Neural cell (in vitro differentiated cells): ENCODE measurements around the gene STUB1. TPM values are rescaled to one million over a fixed set of nuclear protein-coding genes. Genes with fewer than 3 reads are reported as not detected.
A peak's percentile ranks its signal among the peaks of the same experiment; 100 is the strongest.

Experiments used
- H2AFZ ChIP-seq: fragments of 200-600, 300-800 bp; sonication (generic), shearing (Covaris generic); 2 replicates; pipeline ENCODE4 v1.6.0; 2014; ENCODE audit warnings: low read depth, mild to moderate bottlenecking, antibody characterized with exemption, low read length, moderate library complexity
- H3F3A ChIP-seq: fragments of 200-600 bp; shearing (Covaris generic); 2 replicates; pipeline ENCODE4 v1.6.1; 2016; ENCODE audit warnings: mild to moderate bottlenecking, moderate library complexity, mixed read lengths, antibody characterized with exemption, low read length; ENCODE audit not compliant: insufficient read depth, poor library complexity, severe bottlenecking
- H3K27ac ChIP-seq: fragments of 200-600, 300-800 bp; sonication (generic), shearing (Covaris generic); 2 replicates; pipeline ENCODE4 v1.5.1; 2014; ENCODE audit warnings: mild to moderate bottlenecking, low read length, moderate library complexity
- H3K27me3 ChIP-seq: fragments of 300-800, 200-600 bp; sonication (generic), shearing (Covaris generic); 2 replicates; pipeline ENCODE4 v1.6.0; 2014; ENCODE audit warnings: mild to moderate bottlenecking, low read depth, low read length, moderate library complexity; ENCODE audit not compliant: insufficient read depth
- H3K36me3 ChIP-seq: fragments of 300-800, 200-600 bp; sonication (generic), shearing (Covaris generic); 2 replicates; pipeline ENCODE4 v1.5.1; 2014; ENCODE audit warnings: mild to moderate bottlenecking, antibody characterized with exemption, low read length, moderate library complexity; ENCODE audit not compliant: insufficient read depth
- H3K4me2 ChIP-seq: fragments of 300-800, 200-600 bp; sonication (generic), shearing (Covaris generic); 2 replicates; pipeline ENCODE4 v1.6.0; 2014; ENCODE audit warnings: mild to moderate bottlenecking, low read length
- H3K4me3 ChIP-seq: fragments of 300-800, 200-600 bp; sonication (generic), shearing (Covaris generic); 2 replicates; pipeline ENCODE4 v1.5.1; 2014; ENCODE audit warnings: mild to moderate bottlenecking, low read length, moderate library complexity
- H3K79me2 ChIP-seq: fragments of 200-600 bp; shearing (Covaris generic); replicated peaks from 2 replicates; pipeline ENCODE4 v1.6.0; 2014; ENCODE audit warnings: mild to moderate bottlenecking, low read length, moderate library complexity; ENCODE audit not compliant: insufficient read depth
- H3K9ac ChIP-seq: fragments of 300-800, 200-600 bp; sonication (generic), shearing (Covaris generic); 2 replicates; pipeline ENCODE4 v1.6.1; 2016; ENCODE audit warnings: mild to moderate bottlenecking, low read length, mixed read lengths
- H3K9me2 ChIP-seq: fragments of 200-600 bp; shearing (Covaris generic); 2 replicates; pipeline ENCODE4 v1.6.1; 2016; ENCODE audit warnings: mild to moderate bottlenecking, low read length, mixed read lengths; ENCODE audit not compliant: insufficient read depth
- H3K9me3 ChIP-seq: fragments of 200-600, 300-800 bp; sonication (generic), shearing (Covaris generic); 2 replicates; pipeline ENCODE4 v1.6.1; 2016; ENCODE audit warnings: mild to moderate bottlenecking, mixed run types, low read length, moderate library complexity, mixed read lengths
- H4K20me1 ChIP-seq: fragments of 200-600 bp; shearing (Covaris generic); 2 replicates; pipeline ENCODE4 v1.6.1; 2016; ENCODE audit warnings: mild to moderate bottlenecking, mixed run types; ENCODE audit not compliant: insufficient read depth
- EP300 ChIP-seq: fragments of 450-650 bp; conservative IDR thresholded peaks from 2 replicates; pipeline ENCODE4 v1.6.1; 2014; ENCODE audit warnings: antibody characterized with exemption, mild to moderate bottlenecking, moderate library complexity; ENCODE audit not compliant: poor library complexity, severe bottlenecking
- EZH2 ChIP-seq: fragments of 200-600, 300-800 bp; shearing (Covaris generic), sonication (generic); IDR thresholded peaks from 2 replicates; pipeline ENCODE4 v1.6.1; 2014; ENCODE audit warnings: antibody characterized with exemption, low read length, borderline replicate concordance, mild to moderate bottlenecking; ENCODE audit not compliant: insufficient read depth, poor library complexity, severe bottlenecking
- MXI1 ChIP-seq: fragments of 450-650 bp; conservative IDR thresholded peaks from 2 replicates; pipeline ENCODE4 v1.6.1; 2014; ENCODE audit warnings: antibody characterized with exemption, mild to moderate bottlenecking; ENCODE audit not compliant: poor library complexity, severe bottlenecking
- POLR2AphosphoS5 ChIP-seq: IDR thresholded peaks from 2 replicates; pipeline ENCODE4 v1.6.1; 2012
- RAD21 ChIP-seq: fragments of 450-650 bp; conservative IDR thresholded peaks from 2 replicates; pipeline ENCODE4 v1.6.1; 2014; ENCODE audit warnings: antibody characterized with exemption, mild to moderate bottlenecking, moderate library complexity
- SMC3 ChIP-seq: fragments of 450-650 bp; conservative IDR thresholded peaks from 2 replicates; pipeline ENCODE4 v1.6.1; 2014; ENCODE audit warnings: antibody characterized with exemption, mild to moderate bottlenecking, moderate library complexity; ENCODE audit not compliant: poor library complexity
- TAF1 ChIP-seq: IDR thresholded peaks from 2 replicates; pipeline ENCODE4 v1.6.1; 2012; ENCODE audit warnings: low read depth
- polyA plus RNA-seq: library from polyadenylated mRNA; depleted of rRNA; stranded (reverse); fragments of >200 nt; gene quantifications from 2 replicates; pipeline ENCODE4 v1.2.3, GENCODE V29; 2014
- TF ChIP-seq, protein P1 (sequence below): fragments of 450-650 bp; IDR thresholded peaks from 2 replicates; pipeline ENCODE4 v1.5.1; 2014; ENCODE audit warnings: antibody characterized with exemption, mild to moderate bottlenecking, moderate library complexity; ENCODE audit not compliant: poor library complexity, severe bottlenecking
- TF ChIP-seq, protein P2 (sequence below): IDR thresholded peaks from 2 replicates; pipeline ENCODE4 v1.6.1; 2012; ENCODE audit warnings: borderline replicate concordance

Gene STUB1
- polyA plus RNA-seq, 1 donor from 2014 or later = 120 TPM

DNA sequence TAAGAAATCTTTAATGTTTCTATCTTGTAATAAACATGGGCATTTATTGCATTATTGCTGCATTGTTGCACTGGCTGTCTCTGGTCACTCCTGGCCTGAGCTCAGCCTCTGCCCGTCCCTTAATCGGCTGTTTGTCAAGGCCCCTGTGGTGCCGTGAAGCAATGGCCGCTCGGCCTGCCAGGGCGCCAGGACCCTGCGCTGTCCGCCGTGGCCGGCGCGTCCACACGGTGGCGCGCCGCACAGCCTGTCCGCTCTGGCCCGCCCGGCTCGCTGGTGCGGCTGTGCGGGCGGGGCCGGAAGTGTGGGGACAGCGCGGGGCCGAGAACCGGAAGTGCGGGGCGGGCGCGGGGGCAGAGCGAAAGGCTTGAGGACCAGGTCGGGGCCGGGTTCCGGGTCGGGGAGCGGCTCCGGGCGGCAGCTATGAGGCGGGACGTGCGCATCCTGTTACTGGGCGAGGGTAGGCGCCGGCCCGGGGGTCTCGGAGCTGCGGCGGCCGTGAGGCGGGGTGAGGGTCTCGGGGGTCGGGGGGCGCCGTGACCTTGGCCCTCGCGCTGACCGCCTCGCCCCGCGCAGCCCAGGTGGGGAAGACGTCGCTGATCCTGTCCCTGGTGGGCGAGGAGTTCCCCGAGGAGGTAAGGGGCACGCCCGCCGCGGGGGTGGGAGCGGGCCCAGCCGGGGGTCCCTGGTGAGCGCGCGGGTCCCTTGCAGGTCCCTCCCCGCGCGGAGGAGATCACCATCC lies 12.3 kb upstream of the STUB1 start, which contains the start of gene RHOT2:
Gene RHOT2, plus strand, starts transcription at position 353 of the 739 bp plus-strand sequence. Its CDS starts 68 bp downstream, at position 421.
- H3F3A ChIP-seq = no peaks in the 10 kb centered on the region
- TF ChIP-seq, protein P1, sequence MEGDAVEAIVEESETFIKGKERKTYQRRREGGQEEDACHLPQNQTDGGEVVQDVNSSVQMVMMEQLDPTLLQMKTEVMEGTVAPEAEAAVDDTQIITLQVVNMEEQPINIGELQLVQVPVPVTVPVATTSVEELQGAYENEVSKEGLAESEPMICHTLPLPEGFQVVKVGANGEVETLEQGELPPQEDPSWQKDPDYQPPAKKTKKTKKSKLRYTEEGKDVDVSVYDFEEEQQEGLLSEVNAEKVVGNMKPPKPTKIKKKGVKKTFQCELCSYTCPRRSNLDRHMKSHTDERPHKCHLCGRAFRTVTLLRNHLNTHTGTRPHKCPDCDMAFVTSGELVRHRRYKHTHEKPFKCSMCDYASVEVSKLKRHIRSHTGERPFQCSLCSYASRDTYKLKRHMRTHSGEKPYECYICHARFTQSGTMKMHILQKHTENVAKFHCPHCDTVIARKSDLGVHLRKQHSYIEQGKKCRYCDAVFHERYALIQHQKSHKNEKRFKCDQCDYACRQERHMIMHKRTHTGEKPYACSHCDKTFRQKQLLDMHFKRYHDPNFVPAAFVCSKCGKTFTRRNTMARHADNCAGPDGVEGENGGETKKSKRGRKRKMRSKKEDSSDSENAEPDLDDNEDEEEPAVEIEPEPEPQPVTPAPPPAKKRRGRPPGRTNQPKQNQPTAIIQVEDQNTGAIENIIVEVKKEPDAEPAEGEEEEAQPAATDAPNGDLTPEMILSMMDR = peak; percentile 98
- TF ChIP-seq POLR2AphosphoS5 (peak; percentile 89), EP300 (peak; percentile 61), SMC3 (peak; percentile 90), MXI1 (peak; percentile 74), RAD21 (peak; percentile 76), TAF1 (no peak), EZH2 (no peak)
- TF ChIP-seq, protein P2, sequence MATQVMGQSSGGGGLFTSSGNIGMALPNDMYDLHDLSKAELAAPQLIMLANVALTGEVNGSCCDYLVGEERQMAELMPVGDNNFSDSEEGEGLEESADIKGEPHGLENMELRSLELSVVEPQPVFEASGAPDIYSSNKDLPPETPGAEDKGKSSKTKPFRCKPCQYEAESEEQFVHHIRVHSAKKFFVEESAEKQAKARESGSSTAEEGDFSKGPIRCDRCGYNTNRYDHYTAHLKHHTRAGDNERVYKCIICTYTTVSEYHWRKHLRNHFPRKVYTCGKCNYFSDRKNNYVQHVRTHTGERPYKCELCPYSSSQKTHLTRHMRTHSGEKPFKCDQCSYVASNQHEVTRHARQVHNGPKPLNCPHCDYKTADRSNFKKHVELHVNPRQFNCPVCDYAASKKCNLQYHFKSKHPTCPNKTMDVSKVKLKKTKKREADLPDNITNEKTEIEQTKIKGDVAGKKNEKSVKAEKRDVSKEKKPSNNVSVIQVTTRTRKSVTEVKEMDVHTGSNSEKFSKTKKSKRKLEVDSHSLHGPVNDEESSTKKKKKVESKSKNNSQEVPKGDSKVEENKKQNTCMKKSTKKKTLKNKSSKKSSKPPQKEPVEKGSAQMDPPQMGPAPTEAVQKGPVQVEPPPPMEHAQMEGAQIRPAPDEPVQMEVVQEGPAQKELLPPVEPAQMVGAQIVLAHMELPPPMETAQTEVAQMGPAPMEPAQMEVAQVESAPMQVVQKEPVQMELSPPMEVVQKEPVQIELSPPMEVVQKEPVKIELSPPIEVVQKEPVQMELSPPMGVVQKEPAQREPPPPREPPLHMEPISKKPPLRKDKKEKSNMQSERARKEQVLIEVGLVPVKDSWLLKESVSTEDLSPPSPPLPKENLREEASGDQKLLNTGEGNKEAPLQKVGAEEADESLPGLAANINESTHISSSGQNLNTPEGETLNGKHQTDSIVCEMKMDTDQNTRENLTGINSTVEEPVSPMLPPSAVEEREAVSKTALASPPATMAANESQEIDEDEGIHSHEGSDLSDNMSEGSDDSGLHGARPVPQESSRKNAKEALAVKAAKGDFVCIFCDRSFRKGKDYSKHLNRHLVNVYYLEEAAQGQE = no peak
- no peaks in the 10 kb centered on the region for H4K20me1 ChIP-seq
- no peaks in the 10 kb centered on the region for H3K9me3 ChIP-seq
- H3K9me2 ChIP-seq = no peaks in the 10 kb centered on the region
- peak within 1 kb of the TSS; percentile 24 for H3K27ac ChIP-seq
- no peaks in the 10 kb centered on the region for H3K36me3 ChIP-seq
- H3K4me3 ChIP-seq = peak within 1 kb of the TSS; percentile 98
- peak within 1 kb of the TSS; percentile 65 for H3K4me2 ChIP-seq
- H2AFZ ChIP-seq = no peak within 1 kb of the TSS
- no peaks in the 10 kb centered on the region for H3K27me3 ChIP-seq
- H3K79me2 ChIP-seq = peaks cover 9% of the 10 kb centered on the region
- peak within 1 kb of the TSS; percentile 83 for H3K9ac ChIP-seq

DNA sequence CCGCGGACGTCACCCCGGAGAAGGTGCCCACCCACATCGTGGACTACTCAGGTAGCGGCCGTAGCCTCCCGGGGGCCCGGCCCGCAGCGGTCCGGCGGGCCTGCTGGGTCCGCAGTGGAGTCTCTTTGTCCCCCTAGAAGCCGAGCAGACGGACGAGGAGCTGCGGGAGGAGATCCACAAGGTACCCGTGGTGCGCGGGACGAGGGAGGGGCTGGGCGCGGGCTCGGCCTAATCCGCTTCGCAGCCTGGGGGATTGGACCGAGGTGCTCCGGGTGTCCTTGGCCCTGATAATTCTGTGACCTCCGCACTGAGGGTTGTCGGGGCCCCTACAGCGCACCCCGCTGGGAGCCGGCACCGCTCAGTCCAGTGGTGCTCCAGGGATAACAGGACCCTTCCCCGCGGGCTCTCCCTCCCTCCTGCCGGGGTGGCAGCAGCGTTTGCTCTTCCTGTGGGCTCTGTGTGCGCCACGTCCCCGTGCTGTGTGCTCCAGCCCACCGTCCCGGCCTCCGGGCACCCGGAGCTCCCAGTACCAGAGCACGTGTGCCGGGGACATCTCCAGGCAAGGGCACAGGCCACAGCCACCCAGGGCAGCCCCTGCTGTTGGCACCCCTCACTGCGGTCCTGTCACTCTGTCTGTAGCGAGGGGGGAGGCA lies 11.6 kb upstream of the STUB1 start:
- no peaks in the 10 kb centered on the region for H3K36me3 ChIP-seq

More for the DNA sequence above, 11.6 kb upstream of the STUB1 start:
- no peak for TF ChIP-seq EP300
- no peak for TF ChIP-seq POLR2AphosphoS5
- TF ChIP-seq, protein P1 = no peak
- no peak for TF ChIP-seq SMC3
- TF ChIP-seq, protein P2 = no peak
- no peak for TF ChIP-seq EZH2
- no peak for TF ChIP-seq MXI1
- no peak for TF ChIP-seq TAF1
- TF ChIP-seq RAD21 = no peak
- Histone ChIP-seq H4K20me1 (no peaks in the 10 kb centered on the region), H3K9me3 (no peaks in the 10 kb centered on the region), H3K9ac (peak overlapping the region; percentile 83), H3K4me3 (peak overlapping the region; percentile 98), H3K9me2 (no peaks in the 10 kb centered on the region), H3K79me2 (peaks cover 9% of the 10 kb centered on the region), H2AFZ (no peak overlapping the region), H3K27me3 (no peaks in the 10 kb centered on the region), H3K4me2 (peak overlapping the region; percentile 65), H3F3A (no peaks in the 10 kb centered on the region), H3K27ac (peak overlapping the region; percentile 24)
